NCI-H2171 treated with DMSO at 0.1 percent for 48 hours (cell line): ENCODE measurements around the gene ABCA6.
"Not testable (repeated sequence)": the region's sequence is repeated elsewhere in the genome, so short reads cannot be mapped to it uniquely, and the experiment has no call there.

Experiments used
- DNase-seq: peaks from one replicate; lab custom pipeline; 2025; lab: John Stamatoyannopoulos, UW

Gene ABCA6

GRCh38 chr17:69073392-69073791 is 68.3 kb downstream of the ABCA6 start:
- DNase-seq = not testable (repeated sequence)

DNA sequence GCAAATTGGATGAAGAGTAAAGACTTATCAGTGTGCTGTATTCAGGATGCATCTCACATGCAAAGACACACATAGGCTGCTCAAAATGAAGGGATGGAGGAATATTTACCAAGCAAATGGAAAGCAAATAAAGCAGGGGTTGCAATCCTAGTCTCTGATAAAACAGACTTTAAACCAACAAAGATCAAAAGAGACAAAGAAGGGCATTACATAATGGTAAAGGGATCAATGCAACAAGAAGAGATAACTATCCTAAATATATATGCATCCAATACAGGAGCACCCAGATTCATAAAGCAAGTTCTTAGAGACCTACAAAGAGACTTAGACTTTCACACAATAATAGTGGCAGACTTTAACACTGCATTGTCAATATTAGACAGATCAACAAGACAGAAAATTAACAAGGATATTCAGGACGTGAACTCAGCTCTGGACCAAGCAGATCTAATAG is 68.9 kb downstream of the ABCA6 start:
- not testable (repeated sequence) for DNase-seq

GRCh38 chr17:69071233-69071586 is 70.5 kb downstream of the ABCA6 start:
- not testable (repeated sequence) for DNase-seq

DNA sequence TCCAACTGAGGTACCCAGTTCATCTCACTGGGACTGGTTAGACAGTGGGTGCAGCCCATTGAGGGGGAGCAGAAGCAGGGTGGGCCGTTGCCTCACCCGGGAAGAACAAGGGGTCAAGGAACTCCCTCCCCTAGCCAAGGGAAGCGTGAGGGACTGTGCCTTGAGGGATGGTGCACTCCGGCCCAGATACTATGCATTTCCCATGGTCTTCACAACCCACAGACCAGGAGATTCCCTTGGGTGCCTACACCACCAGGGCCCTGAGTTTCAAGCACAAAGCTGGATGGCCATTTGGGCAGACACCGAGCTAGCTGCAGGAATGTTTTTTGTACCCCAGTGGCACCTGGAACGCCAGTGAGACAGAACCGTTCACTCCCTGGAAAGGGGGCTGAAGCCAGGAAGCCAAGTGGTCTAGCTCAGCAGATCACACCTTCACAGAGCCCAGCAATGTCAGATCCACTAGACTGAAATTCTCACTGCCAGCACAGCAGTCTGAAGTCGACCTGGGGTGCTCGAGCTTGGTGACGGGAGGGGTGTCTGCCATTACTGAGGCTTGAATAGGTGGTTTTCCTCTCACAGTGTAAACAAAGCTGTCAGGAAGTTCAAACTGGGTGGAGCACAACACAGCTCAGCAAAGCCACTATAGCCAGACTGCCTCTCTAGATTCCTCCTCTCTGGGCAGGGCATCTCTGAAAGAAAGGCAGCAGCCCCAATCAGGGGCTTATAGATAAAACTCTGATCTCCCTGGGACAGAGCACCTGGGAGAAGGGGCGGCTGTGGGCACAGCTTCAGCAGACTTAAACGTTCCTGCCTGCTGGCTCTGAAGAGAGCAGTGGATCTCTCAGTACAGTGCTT is 71.1 kb downstream of the ABCA6 start:
- peak; percentile 11 for DNase-seq

GRCh38 chr17:69069226-69069750 is 72.4 kb downstream of the ABCA6 start:
- no peak for DNase-seq

DNA sequence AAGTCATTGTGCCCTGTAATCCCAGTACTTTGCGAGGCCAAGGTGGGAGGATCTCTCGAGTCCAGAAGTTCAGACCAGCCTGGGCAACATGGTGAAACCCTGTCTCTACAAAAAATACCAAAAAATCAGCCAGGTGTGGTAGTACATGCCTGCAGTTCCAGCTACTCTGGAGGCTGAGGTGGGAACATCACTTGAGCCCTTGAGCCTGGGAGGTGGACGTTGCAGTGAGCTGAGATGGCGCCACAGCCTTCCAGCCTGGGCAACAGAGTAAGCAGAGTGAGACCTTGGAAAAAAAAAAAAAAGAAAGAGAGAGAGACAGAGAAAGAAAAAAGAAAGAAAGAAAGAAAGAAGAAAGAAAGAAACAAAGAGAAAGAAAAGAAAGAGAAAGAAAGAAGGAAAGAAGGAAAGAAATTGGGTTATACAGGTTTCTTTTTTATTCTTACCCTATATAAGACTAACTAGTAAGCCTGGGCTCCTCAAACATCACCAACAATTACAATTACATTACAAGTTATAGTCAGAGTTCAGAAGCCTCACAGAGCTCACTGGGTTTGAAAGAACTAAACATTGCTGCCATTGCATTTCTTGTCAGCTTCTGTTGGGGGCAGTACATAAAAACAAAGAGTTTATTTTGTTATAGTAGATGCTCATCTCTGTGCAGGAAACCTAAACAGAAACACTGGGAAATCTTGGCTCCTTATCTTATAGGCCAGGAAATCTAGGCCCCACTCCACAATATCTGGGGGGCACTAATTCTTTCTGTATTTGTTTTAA is 74.2 kb downstream of the ABCA6 start:
- no peak for DNase-seq

DNA sequence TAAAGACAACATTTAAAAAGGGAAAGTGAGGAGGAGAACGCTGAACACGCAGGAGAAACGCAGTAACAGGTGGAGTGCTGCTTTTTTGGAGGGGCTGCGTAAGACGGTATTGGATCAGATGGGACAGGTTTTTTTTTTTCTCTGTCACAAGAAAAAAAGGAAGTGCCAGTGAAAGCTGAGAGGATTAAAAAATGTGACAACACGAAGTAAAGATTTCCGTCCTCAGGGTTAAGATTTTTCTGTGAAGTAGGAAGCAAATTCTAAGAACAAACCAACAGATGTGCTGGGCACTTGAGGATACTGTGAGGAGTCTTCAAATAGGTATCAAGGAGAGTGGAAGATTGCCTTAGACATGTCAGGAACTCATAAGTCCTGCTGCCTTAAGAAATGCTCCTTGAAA is 75.2 kb downstream of the ABCA6 start:
- no peak for DNase-seq

GRCh38 chr17:69065113-69065512 is 76.6 kb downstream of the ABCA6 start:
- no peak for DNase-seq

GRCh38 chr17:69064476-69064875 is 77.2 kb downstream of the ABCA6 start:
- no peak for DNase-seq

DNA sequence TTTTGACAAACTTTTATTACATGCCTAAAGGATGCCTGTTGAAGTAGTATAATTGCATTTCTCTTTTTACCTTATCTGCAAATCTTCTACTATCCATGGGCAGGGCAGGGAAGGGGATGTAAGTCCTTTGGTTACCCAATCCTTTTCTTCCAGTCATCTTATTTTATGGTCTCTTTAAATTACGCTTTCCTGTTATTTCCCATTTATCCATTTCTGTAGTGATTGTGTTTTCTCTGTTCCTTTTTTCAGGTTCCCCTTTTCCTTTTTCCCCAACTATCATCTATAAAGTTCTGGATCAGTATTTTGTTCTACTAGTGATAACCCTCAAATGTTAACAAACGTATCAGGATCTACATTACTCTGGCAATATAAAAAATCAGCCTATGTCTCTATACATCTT is 77.7 kb downstream of the ABCA6 start:
- DNase-seq = no peak

- DNase-seq = no peak
Observed at GRCh38 chr17:69062860-69063581, 78.7 kb downstream of the ABCA6 start.

DNA sequence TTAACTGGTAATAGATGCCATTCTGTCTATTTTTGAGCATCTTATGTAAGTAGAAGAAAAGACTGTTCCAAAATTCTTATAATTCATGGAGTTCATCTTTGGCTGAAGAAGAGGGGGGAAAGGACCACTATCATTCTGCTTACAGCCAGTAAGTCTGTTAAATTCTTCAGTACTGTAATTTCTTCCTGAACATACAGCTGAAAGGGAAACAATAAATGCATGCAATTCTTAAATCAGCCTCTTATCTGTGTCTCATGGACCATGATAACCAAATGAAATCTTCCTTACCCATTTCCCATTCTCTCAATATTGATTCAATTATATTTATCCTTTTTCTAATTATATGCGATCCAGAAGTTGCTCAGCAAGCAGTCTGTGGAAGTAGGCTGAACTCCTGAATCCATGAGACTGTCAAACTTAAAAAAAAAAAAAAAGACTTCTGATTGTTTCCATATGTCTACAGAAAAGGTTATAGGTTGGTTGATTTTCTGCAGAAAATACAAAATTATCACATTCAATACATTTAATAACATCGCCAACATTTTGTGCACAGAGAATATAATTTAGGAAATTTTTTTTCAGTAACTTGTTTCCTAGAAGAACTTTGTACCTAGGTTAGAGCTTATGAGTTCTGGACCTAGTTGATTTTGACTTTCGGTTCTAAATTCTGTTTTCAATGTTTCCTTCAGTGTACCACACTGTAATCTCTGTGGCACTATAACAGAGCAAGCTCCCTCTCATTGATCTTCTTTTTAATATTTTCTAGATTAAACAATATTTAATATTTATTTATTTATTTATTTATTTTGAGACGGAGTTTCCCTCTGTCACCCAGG is 79.8 kb downstream of the ABCA6 start:
- no peak for DNase-seq

GRCh38 chr17:69060822-69061221 is 80.9 kb downstream of the ABCA6 start, which contains the start of gene ABCA9:
Gene ABCA9 (minus strand): TSS chr17:69060927. CDS start chr17:69051126, 9,801 bp downstream.
- DNase-seq = peak; percentile 13

DNA sequence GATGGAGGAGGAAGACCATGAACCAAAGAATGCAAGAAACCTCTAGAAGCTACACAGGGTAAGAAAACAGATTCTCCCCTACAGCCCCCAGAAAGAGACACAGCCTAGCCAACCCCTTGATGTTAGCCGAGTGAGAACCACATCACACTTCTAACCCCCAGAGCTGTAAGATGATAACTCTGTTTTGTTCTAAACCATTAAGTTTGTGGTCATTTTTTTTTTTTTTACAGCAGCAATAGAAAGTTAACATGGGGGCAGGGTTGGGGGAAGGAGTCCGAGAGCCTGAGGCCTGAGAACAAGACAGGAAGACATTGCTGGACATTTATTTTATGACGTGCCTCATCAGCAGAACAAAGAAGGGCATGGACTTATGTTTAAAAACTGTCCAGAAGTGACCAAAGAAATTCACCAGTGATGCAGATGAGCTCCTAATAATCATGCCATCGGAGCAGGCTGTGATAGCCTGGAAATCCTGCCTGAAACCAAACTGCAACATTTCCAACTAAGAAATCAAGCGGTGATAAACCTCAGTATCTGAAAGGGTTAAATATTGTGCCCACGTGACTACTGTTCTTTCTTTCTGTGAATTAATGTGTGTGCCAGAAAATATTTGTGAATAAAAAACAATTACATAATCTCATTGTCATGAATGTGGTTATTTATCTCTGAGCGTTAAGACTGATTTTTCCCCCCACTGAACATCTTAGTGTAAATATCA is 82.1 kb downstream of the ABCA6 start:
- DNase-seq = no peak

GRCh38 chr17:69058165-69058564 is 83.5 kb downstream of the ABCA6 start:
- peak; percentile 5 for DNase-seq

- no peak for DNase-seq
Observed at GRCh38 chr17:69057280-69057679, 84.4 kb downstream of the ABCA6 start.

DNA sequence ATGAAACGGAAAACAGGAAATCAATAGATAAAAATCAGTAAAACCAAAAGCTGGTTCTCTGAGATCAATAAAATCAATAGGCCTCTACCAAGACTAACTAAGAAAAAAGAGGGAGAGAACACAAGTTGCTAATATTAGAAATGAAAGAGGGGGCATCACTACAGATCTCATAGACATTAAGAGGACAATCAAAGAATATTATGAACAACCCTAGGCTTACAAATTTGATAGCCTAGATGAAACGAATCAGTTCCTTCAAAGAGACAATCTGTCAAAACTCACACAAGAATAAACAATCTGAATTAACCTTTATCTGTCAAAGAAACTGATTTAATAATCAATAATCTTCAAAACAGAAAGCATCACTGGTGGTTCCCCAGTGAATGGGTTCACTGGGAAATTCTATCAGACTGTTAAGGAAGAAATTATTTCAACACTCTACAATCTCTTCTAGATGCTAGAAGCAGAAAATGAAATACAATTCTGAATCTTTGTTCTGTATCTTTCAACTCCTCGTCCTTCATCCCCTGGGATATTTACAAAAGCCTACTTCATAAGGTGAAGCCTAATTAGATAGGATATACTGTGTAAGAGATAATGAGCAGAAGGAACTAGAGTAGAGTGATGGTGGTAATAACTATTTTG is 85.4 kb downstream of the ABCA6 start:
- no peak for DNase-seq

GRCh38 chr17:69055334-69055733 is 86.4 kb downstream of the ABCA6 start:
- DNase-seq = no peak

GRCh38 chr17:69050999-69051775 is 90.5 kb downstream of the ABCA6 start:
- no peak for DNase-seq
